HEK293 (cell line): ENCODE data around the gene MYL4.

Experiments used
- CTCF ChIA-PET: fragments of 350-600 bp; formaldehyde crosslinking; extraction: SDS; loops from one replicate; lab custom pipeline; 2021; ENCODE audit warnings: antibody characterized with exemption; lab: Yijun Ruan, JAX
- POLR2A ChIA-PET: fragments of 300-600 bp; formaldehyde crosslinking; extraction: SDS; loops from one replicate; lab custom pipeline; 2020; ENCODE audit warnings: antibody characterized with exemption, inconsistent platforms; lab: Yijun Ruan, JAX
- H3K27ac ChIP-seq: fragments of 200-500 bp; sonication (Bioruptor generic); 2 replicates; pipeline ENCODE4 v1.5.1; 2014; ENCODE audit warnings: low read depth, low read length, control low read depth, inconsistent platforms; ENCODE audit errors: extremely low read depth
- H3K36me3 ChIP-seq, 2 experiments: fragments of 200-500 bp in 1 of 2; sonication (Bioruptor generic) in 1 of 2; 1 replicate in 1 of 2; 2 replicates in 1 of 2; pipeline ENCODE4 v1.5.1; 2014 to 2017; ENCODE audit warnings: inconsistent platforms in 2 of 2, low read length in 2 of 2; ENCODE audit not compliant: control insufficient read depth in 2 of 2, insufficient read depth in 1 of 2
- H3K4me1 ChIP-seq: fragments of 200-500 bp; sonication (Bioruptor generic); 2 replicates; pipeline ENCODE4 v1.5.1; 2014; ENCODE audit warnings: mild to moderate bottlenecking, low read length, inconsistent platforms; ENCODE audit not compliant: control insufficient read depth, insufficient read depth
- H3K4me3 ChIP-seq: 2 replicates; pipeline ENCODE4 v1.5.1; 2011; ENCODE audit warnings: low read depth, mild to moderate bottlenecking, control low read depth, low read length, moderate library complexity
- H3K9me3 ChIP-seq: fragments of 200-500 bp; sonication (Bioruptor generic); 2 replicates; pipeline ENCODE4 v1.5.1; 2014; ENCODE audit warnings: low read depth, low read length, inconsistent platforms; ENCODE audit not compliant: control insufficient read depth, insufficient read depth
- EGR2 ChIP-seq: fragments of 450-650 bp; formaldehyde crosslinking; IDR thresholded peaks from 2 replicates; pipeline ENCODE4 v1.5.1; 2016; ENCODE audit warnings: low read depth, missing biosample characterization, missing genetic modification characterization
- ELK4 ChIP-seq: IDR thresholded peaks from 2 replicates; pipeline ENCODE4 v1.6.1; 2011; ENCODE audit warnings: mild to moderate bottlenecking, low read depth, low read length, borderline replicate concordance
- ZNF121 ChIP-seq: fragments of 450-650 bp; formaldehyde crosslinking; IDR thresholded peaks from 2 replicates; pipeline ENCODE4 v1.5.1; 2016; ENCODE audit warnings: missing biosample characterization, missing genetic modification characterization
- ZNF184 ChIP-seq: fragments of 450-650 bp; IDR thresholded peaks from 2 replicates; pipeline ENCODE4 v1.5.1; 2018; ENCODE audit warnings: missing biosample characterization, mild to moderate bottlenecking, missing genetic modification characterization
- ZNF266 ChIP-seq: fragments of 450-650 bp; formaldehyde crosslinking; IDR thresholded peaks from 2 replicates; pipeline ENCODE4 v1.5.1; 2016; ENCODE audit warnings: missing biosample characterization, missing genetic modification characterization, low read depth
- ZNF350 ChIP-seq: fragments of 450-650 bp; formaldehyde crosslinking; IDR thresholded peaks from 2 replicates; pipeline ENCODE4 v1.5.0; 2017; ENCODE audit warnings: missing biosample characterization, mild to moderate bottlenecking, missing genetic modification characterization
- ZNF366 ChIP-seq: fragments of 450-650 bp; formaldehyde crosslinking; conservative IDR thresholded peaks from 2 replicates; pipeline ENCODE4 v1.5.1; 2016; ENCODE audit warnings: missing biosample characterization, missing genetic modification characterization
- ZNF473 ChIP-seq: fragments of 450-650 bp; formaldehyde crosslinking; IDR thresholded peaks from 2 replicates; pipeline ENCODE4 v1.5.1; 2017; ENCODE audit warnings: missing biosample characterization, missing genetic modification characterization
- ZNF513 ChIP-seq: fragments of 450-650 bp; IDR thresholded peaks from 2 replicates; pipeline ENCODE4 v1.5.1; 2018; ENCODE audit warnings: missing biosample characterization, missing genetic modification characterization
- ZNF529 ChIP-seq: fragments of 450-650 bp; formaldehyde crosslinking; IDR thresholded peaks from 2 replicates; pipeline ENCODE4 v1.5.1; 2017; ENCODE audit warnings: missing genetic modification characterization, missing biosample characterization; ENCODE audit not compliant: insufficient replicate concordance
- ZNF560 ChIP-seq: fragments of 450-650 bp; formaldehyde crosslinking; IDR thresholded peaks from 2 replicates; pipeline ENCODE4 v1.5.1; 2017; ENCODE audit warnings: missing biosample characterization, missing genetic modification characterization, borderline replicate concordance
- ZNF571 ChIP-seq: fragments of 450-650 bp; formaldehyde crosslinking; IDR thresholded peaks from 2 replicates; pipeline ENCODE4 v1.5.0; 2017; ENCODE audit warnings: missing biosample characterization, missing genetic modification characterization
- ZNF747 ChIP-seq: fragments of 450-650 bp; formaldehyde crosslinking; IDR thresholded peaks from 2 replicates; pipeline ENCODE4 v1.5.1; 2016; ENCODE audit warnings: missing biosample characterization, missing genetic modification characterization
- ZNF792 ChIP-seq: fragments of 450-650 bp; formaldehyde crosslinking; IDR thresholded peaks from 2 replicates; pipeline ENCODE4 v1.5.1; 2016; ENCODE audit warnings: missing biosample characterization, missing genetic modification characterization
- ZNF830 ChIP-seq: fragments of 450-650 bp; IDR thresholded peaks from 2 replicates; pipeline ENCODE4 v1.5.0; 2018; ENCODE audit warnings: missing biosample characterization, missing genetic modification characterization, low read depth, mild to moderate bottlenecking, moderate library complexity
- TF ChIP-seq, protein P1 (sequence below): fragments of 450-650 bp; formaldehyde crosslinking; IDR thresholded peaks from 2 replicates; pipeline ENCODE4 v1.5.1; 2016; ENCODE audit warnings: missing biosample characterization, missing genetic modification characterization
- TF ChIP-seq, protein P2 (sequence below): fragments of 450-650 bp; formaldehyde crosslinking; IDR thresholded peaks from 2 replicates; pipeline ENCODE4 v1.5.1; 2016; ENCODE audit warnings: missing biosample characterization, missing genetic modification characterization, borderline replicate concordance

The MYL4 gene

GRCh38 chr17:47246120-47246519, 37.0 kb downstream of the MYL4 start (continued):
- TF ChIP-seq ZNF473 (tag by site-specific recombination), result no peak
- TF ChIP-seq ZNF571, result no peak
- TF ChIP-seq ZNF830 (tag by site-specific recombination), result no peak
- no peak for TF ChIP-seq ZNF560 (tag by site-specific recombination)

GRCh38 chr17:47250855-47251254, 41.7 kb downstream of the MYL4 start:
- Histone ChIP-seq H3K9me3 (no peaks in the 10 kb centered on the region), H3K4me1 (no peaks in the 10 kb centered on the region; the same call in 1 of the 2 replicates), H3K36me3 (no peaks in the 10 kb centered on the region), H3K27ac (no peak overlapping the region), H3K4me3 (no peak overlapping the region)
- ChIA-PET POLR2A (no interaction called here), CTCF (no interaction called here)
- peak; percentile 96 for TF ChIP-seq ZNF529 (tag by site-specific recombination)
- TF ChIP-seq ELK4, result no peak

GRCh38 chr17:47251421-47251940, 42.3 kb downstream of the MYL4 start:
- POLR2A ChIA-PET, result interaction anchor here (0.5 to 1.3 kb wide), 2 partner anchors 64 to 117 kb away, joined by 3 to 8 read pairs; no protein-coding TSS in a partner anchor
- TF ChIP-seq ZNF350 (tag by site-specific recombination) (no peak), ZNF792 (tag by site-specific recombination) (no peak), ZNF513 (tag by site-specific recombination) (no peak)
- TF ChIP-seq, protein P1, sequence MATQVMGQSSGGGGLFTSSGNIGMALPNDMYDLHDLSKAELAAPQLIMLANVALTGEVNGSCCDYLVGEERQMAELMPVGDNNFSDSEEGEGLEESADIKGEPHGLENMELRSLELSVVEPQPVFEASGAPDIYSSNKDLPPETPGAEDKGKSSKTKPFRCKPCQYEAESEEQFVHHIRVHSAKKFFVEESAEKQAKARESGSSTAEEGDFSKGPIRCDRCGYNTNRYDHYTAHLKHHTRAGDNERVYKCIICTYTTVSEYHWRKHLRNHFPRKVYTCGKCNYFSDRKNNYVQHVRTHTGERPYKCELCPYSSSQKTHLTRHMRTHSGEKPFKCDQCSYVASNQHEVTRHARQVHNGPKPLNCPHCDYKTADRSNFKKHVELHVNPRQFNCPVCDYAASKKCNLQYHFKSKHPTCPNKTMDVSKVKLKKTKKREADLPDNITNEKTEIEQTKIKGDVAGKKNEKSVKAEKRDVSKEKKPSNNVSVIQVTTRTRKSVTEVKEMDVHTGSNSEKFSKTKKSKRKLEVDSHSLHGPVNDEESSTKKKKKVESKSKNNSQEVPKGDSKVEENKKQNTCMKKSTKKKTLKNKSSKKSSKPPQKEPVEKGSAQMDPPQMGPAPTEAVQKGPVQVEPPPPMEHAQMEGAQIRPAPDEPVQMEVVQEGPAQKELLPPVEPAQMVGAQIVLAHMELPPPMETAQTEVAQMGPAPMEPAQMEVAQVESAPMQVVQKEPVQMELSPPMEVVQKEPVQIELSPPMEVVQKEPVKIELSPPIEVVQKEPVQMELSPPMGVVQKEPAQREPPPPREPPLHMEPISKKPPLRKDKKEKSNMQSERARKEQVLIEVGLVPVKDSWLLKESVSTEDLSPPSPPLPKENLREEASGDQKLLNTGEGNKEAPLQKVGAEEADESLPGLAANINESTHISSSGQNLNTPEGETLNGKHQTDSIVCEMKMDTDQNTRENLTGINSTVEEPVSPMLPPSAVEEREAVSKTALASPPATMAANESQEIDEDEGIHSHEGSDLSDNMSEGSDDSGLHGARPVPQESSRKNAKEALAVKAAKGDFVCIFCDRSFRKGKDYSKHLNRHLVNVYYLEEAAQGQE (tag by site-specific recombination), result no peak
- Histone ChIP-seq H3K4me3 (no peak overlapping the region), H3K4me1 (no peaks in the 10 kb centered on the region; the same call in 1 of the 2 replicates), H3K9me3 (no peaks in the 10 kb centered on the region), H3K27ac (no peak overlapping the region), H3K36me3 (no peaks in the 10 kb centered on the region)
- CTCF ChIA-PET, result interaction anchor here (0.6 to 2.0 kb wide), 4 partner anchors 20 to 370 kb away, joined by 3 to 9 read pairs (median 4); no protein-coding TSS in a partner anchor

GRCh38 chr17:47252209-47252608, 43.1 kb downstream of the MYL4 start:
- H3K36me3 ChIP-seq, result no peaks in the 10 kb centered on the region
- H3K9me3 ChIP-seq, result no peaks in the 10 kb centered on the region
- ChIA-PET CTCF (interaction anchor here (0.6 to 2.0 kb wide), 9 partner anchors 11 to 370 kb away, joined by 3 to 9 read pairs (median 4); no protein-coding TSS in a partner anchor), POLR2A (interaction anchor here (0.6 to 1.3 kb wide), 3 partner anchors 49 to 72 kb away, joined by 3 read pairs; partner anchors contain the start of gene EFCAB13)
- no peak overlapping the region for H3K4me3 ChIP-seq
- H3K4me1 ChIP-seq, result no peaks in the 10 kb centered on the region; the same call in 1 of the 2 replicates
- no peak overlapping the region for H3K27ac ChIP-seq
- TF ChIP-seq, protein P2, sequence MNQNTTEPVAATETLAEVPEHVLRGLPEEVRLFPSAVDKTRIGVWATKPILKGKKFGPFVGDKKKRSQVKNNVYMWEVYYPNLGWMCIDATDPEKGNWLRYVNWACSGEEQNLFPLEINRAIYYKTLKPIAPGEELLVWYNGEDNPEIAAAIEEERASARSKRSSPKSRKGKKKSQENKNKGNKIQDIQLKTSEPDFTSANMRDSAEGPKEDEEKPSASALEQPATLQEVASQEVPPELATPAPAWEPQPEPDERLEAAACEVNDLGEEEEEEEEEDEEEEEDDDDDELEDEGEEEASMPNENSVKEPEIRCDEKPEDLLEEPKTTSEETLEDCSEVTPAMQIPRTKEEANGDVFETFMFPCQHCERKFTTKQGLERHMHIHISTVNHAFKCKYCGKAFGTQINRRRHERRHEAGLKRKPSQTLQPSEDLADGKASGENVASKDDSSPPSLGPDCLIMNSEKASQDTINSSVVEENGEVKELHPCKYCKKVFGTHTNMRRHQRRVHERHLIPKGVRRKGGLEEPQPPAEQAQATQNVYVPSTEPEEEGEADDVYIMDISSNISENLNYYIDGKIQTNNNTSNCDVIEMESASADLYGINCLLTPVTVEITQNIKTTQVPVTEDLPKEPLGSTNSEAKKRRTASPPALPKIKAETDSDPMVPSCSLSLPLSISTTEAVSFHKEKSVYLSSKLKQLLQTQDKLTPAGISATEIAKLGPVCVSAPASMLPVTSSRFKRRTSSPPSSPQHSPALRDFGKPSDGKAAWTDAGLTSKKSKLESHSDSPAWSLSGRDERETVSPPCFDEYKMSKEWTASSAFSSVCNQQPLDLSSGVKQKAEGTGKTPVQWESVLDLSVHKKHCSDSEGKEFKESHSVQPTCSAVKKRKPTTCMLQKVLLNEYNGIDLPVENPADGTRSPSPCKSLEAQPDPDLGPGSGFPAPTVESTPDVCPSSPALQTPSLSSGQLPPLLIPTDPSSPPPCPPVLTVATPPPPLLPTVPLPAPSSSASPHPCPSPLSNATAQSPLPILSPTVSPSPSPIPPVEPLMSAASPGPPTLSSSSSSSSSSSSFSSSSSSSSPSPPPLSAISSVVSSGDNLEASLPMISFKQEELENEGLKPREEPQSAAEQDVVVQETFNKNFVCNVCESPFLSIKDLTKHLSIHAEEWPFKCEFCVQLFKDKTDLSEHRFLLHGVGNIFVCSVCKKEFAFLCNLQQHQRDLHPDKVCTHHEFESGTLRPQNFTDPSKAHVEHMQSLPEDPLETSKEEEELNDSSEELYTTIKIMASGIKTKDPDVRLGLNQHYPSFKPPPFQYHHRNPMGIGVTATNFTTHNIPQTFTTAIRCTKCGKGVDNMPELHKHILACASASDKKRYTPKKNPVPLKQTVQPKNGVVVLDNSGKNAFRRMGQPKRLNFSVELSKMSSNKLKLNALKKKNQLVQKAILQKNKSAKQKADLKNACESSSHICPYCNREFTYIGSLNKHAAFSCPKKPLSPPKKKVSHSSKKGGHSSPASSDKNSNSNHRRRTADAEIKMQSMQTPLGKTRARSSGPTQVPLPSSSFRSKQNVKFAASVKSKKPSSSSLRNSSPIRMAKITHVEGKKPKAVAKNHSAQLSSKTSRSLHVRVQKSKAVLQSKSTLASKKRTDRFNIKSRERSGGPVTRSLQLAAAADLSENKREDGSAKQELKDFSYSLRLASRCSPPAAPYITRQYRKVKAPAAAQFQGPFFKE (tag by site-specific recombination), result no peak
- no peak for TF ChIP-seq ZNF121 (tag by site-specific recombination)
- no peak for TF ChIP-seq EGR2 (tag by site-specific recombination)
- TF ChIP-seq ZNF747 (tag by site-specific recombination), result no peak
- TF ChIP-seq ZNF366 (tag by site-specific recombination), result no peak
- no peak for TF ChIP-seq ZNF830 (tag by site-specific recombination)
- no peak for TF ChIP-seq ZNF266
- no peak for TF ChIP-seq ZNF184 (tag by site-specific recombination)
